ENCODE results near the gene CA4. TPM values are rescaled to one million over a fixed set of nuclear protein-coding genes. Genes with fewer than 3 reads are reported as not detected.

The CA4 gene
- total and polyA plus RNA-seq, 4 donors = 50.0 to 57.6 (median 57.3) TPM

DNA sequence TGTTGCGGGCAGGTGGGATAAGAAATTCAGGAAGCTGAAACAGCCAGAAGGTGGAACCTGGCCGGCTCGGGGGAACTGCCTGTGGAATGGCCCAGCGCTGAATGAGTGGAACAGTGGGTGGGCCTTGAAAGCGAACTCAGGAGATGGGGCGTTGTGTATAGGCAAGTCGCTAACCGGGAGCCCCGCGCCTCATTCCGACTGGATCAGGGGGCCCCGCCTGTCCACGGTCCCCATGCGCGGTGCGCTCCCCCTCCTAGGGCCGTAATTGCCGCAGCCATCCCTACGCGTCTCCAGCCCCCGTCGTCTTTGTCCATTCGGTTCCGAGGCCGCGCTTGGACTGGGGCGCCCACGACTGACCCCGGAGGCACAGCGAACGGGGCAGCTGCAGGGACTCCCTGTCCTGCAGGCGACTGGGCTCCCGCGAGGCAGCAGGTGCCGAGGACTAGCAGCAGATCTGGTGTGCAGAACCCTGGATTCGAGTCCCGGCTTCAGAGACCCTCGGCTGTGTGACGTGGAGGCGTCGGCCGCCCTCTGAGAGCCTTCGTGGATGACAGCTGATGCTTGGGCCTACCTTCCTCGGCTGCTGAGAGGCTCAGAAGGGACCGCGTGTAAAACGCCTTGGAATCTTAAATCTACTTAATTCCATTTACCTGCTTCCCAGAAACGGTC lies 10.9 kb upstream of the CA4 start:
- Histone ChIP-seq H3K9ac (ENCODE audit: insufficient read depth in 1 of 2, low read length in 2 of 2) (no peak overlapping the region), H3K4me3 (no peak overlapping the region), H3K27me3 (ENCODE audit: control insufficient read depth in 3 of 3, insufficient read depth in 3 of 3, low read length in 2 of 3) (peaks cover 0 to 53% (median 50%) of the 10 kb centered on the region in 3 donors), H3K27ac (ENCODE audit: low read depth in 1 of 2, low read length in 1 of 2) (no peak overlapping the region), H3K9me3 (ENCODE audit: control insufficient read depth in 4 of 4, insufficient read depth in 3 of 4, low read length in 3 of 4) (peaks cover 0 to 3% (median 0%) of the 10 kb centered on the region in 4 donors), H3K36me3 (ENCODE audit: control insufficient read depth in 4 of 4, insufficient read depth in 4 of 4, low read length in 4 of 4) (no peaks in the 10 kb centered on the region), H3K4me1 (ENCODE audit: control insufficient read depth in 5 of 5, insufficient read depth in 5 of 5, low read length in 5 of 5) (peaks cover 4 to 35% (median 8%) of the 10 kb centered on the region in 5 donors)
- no peak for DNase-seq
- TF ChIP-seq, protein P1, sequence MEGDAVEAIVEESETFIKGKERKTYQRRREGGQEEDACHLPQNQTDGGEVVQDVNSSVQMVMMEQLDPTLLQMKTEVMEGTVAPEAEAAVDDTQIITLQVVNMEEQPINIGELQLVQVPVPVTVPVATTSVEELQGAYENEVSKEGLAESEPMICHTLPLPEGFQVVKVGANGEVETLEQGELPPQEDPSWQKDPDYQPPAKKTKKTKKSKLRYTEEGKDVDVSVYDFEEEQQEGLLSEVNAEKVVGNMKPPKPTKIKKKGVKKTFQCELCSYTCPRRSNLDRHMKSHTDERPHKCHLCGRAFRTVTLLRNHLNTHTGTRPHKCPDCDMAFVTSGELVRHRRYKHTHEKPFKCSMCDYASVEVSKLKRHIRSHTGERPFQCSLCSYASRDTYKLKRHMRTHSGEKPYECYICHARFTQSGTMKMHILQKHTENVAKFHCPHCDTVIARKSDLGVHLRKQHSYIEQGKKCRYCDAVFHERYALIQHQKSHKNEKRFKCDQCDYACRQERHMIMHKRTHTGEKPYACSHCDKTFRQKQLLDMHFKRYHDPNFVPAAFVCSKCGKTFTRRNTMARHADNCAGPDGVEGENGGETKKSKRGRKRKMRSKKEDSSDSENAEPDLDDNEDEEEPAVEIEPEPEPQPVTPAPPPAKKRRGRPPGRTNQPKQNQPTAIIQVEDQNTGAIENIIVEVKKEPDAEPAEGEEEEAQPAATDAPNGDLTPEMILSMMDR (IDR thresholded peaks at IDR 0.05; ENCODE audit: control extremely low read depth, extremely low read depth) = no peak
- no peak for ATAC-seq (ENCODE audit: insufficient read depth, low FRiP score)
- 17 to 19% methylated on average over 44 to 48 of the region's 48 CpGs for WGBS, 2 donors

DNA sequence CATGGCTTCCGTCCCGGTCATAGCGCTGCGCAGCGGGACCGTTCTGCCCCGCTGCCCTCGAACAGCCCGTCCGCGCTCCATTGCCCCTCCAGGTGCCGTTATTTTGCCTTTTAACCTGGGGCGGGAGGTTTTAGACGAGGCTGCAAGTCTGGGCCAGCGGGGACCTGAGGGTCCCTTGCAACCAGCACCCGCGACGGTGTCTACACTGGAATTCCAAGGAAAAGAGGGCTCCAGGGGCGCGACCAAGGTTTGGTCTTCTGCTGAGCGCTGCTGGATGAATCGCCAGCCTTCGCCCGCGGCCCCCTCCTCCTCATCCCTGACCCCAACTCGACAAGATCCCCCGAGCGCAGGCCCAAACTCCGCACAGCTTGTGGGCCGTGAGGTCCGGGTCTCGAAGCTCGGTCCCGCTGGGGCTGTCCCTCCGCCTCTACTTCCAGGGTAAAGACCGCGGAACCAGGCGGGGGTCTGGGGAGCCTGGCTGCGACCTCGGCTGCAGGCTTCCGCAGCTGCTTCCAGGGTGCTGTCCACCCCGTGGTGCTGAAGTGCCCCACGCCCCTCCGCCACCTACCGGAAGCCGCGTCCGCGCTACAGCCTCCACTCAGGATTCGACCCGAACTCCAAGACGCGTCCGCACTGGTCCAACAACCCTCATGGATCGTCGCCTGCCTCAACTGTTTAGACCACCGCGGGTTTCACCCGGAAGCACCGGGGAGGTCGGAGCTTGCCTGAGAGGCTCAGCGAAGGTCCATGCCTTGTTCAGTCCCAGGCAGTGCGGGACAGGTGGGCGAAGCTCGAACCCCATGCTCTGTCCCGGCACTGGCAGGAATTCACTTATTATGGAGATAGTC lies 10.1 kb upstream of the CA4 start:
- TF ChIP-seq, protein P1 (IDR thresholded peaks at IDR 0.05; ENCODE audit: control extremely low read depth, extremely low read depth) = no peak
- no peak overlapping the region for H3K4me3 ChIP-seq
- DNase-seq (peak; percentile 74 to 82 (median 81)), ATAC-seq (ENCODE audit: insufficient read depth, low FRiP score) (no peak)
- H3K9me3 ChIP-seq (ENCODE audit: control insufficient read depth in 4 of 4, insufficient read depth in 3 of 4, low read length in 3 of 4) = peaks cover 0 to 3% (median 0%) of the 10 kb centered on the region in 4 donors
- no peaks in the 10 kb centered on the region for H3K36me3 ChIP-seq (ENCODE audit: control insufficient read depth in 4 of 4, insufficient read depth in 4 of 4, low read length in 4 of 4)
- peaks cover 1 to 30% (median 4%) of the 10 kb centered on the region in 5 donors for H3K4me1 ChIP-seq (ENCODE audit: control insufficient read depth in 5 of 5, insufficient read depth in 5 of 5, low read length in 5 of 5)
- H3K27me3 ChIP-seq (ENCODE audit: control insufficient read depth in 3 of 3, insufficient read depth in 3 of 3, low read length in 2 of 3) = peaks cover 0 to 53% (median 53%) of the 10 kb centered on the region in 3 donors
- no peak overlapping the region for H3K9ac ChIP-seq (ENCODE audit: insufficient read depth in 1 of 2, low read length in 2 of 2)
- H3K27ac ChIP-seq (ENCODE audit: low read depth in 1 of 2, low read length in 1 of 2) = no peak overlapping the region
- WGBS, 2 donors = 6 to 7% methylated on average over 63 to 66 of the region's 66 CpGs

DNA sequence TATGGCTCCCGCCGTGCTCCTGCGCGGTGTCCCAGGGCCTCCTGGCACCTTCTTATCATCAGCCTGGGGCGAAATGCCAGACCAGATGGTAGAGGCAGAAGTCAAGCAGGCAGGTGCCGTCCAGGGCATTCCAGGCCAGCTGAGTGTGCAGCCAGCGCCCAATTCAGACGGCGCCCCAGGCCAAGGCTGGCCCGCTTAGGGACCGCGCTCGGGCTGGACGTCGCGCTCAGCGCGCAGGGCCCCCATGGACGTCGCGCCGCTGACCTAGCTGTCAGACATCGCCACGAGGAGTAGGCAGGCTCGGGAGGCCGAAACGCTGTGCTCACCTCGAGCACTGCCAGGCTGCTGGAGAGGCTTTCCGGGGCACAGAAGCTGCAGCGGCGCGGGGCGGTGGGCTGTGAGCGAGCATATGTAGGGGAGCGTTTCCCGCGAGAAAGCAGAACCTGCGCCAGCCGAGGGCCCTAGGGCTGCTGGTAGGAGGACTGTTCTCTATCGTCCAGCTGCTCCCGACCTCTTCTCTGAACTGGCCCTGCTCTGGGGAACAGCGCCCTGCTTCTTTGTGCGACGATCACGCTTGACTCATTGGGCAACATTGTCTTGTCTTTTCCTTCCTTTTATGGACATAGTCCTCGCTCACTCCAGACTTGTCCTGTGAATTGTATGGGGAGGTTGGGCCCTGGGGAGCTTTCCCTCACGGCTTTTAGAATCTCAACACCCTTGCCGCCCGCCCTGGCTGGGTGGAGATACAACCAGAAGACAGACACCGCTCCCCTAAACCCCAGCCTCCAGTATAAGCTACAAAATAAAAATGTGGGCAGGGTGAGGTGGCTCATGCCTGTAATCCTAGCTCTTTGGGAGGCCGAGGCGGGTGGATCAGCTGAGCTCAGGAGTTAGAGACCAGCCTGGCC lies 8.4 kb upstream of the CA4 start:
- no peak overlapping the region for H3K27ac ChIP-seq (ENCODE audit: low read depth in 1 of 2, low read length in 1 of 2)
- DNase-seq (no peak), ATAC-seq (ENCODE audit: insufficient read depth, low FRiP score) (no peak)
- H3K4me3 ChIP-seq = no peak overlapping the region
- 8 to 13% methylated on average over 52 of the region's 52 CpGs for WGBS, 2 donors
- H3K27me3 ChIP-seq (ENCODE audit: control insufficient read depth in 3 of 3, insufficient read depth in 3 of 3, low read length in 2 of 3) = peaks cover 0 to 65% (median 61%) of the 10 kb centered on the region in 3 donors
- H3K9me3 ChIP-seq (ENCODE audit: control insufficient read depth in 4 of 4, insufficient read depth in 3 of 4, low read length in 3 of 4) = peaks cover 0 to 3% (median 0%) of the 10 kb centered on the region in 4 donors
- peaks cover 0 to 31% (median 5%) of the 10 kb centered on the region in 5 donors for H3K4me1 ChIP-seq (ENCODE audit: control insufficient read depth in 5 of 5, insufficient read depth in 5 of 5, low read length in 5 of 5)
- H3K9ac ChIP-seq (ENCODE audit: insufficient read depth in 1 of 2, low read length in 2 of 2) = no peak overlapping the region
- no peaks in the 10 kb centered on the region for H3K36me3 ChIP-seq (ENCODE audit: control insufficient read depth in 4 of 4, insufficient read depth in 4 of 4, low read length in 4 of 4)
- TF ChIP-seq, protein P1 (IDR thresholded peaks at IDR 0.05; ENCODE audit: control extremely low read depth, extremely low read depth) = no peak
